ENCODE data around the gene PHIP.

- TF ChIP-seq POLR2AphosphoS5 (IDR thresholded peaks at IDR 0.05; ENCODE audit: low read depth, low read length) (no peak), SIN3A (IDR thresholded peaks at IDR 0.05; ENCODE audit: borderline replicate concordance, insufficient read depth, low read length) (no peak), TAF1 (IDR thresholded peaks at IDR 0.05; ENCODE audit: borderline replicate concordance, insufficient read depth, low read length) (no peak)
These were observed 135.6 kb downstream of the PHIP start for GRCh38 chr6:78942446-78942845.

Data from PFSK-1 (cell line).